Stimulated activated CD4-positive, alpha-beta T cell treated with anti-CD3 and anti-CD28 coated beads, Interleukin-15, amount 100 ng/mL, for 1 hour (primary cell): Measurements from ENCODE around the gene STOML2.
"Not testable (repeated sequence)": the region's sequence is repeated elsewhere in the genome, so short reads cannot be mapped to it uniquely, and the experiment has no call there.

Experiments used
- DNase-seq, 2 donors: peaks; one replicate each; pipeline ENCODE4 v3.0.0-alpha.2; 2020; ENCODE audit warnings: low read depth in 1 of 2, low spot score in 1 of 2

Gene STOML2

DNA sequence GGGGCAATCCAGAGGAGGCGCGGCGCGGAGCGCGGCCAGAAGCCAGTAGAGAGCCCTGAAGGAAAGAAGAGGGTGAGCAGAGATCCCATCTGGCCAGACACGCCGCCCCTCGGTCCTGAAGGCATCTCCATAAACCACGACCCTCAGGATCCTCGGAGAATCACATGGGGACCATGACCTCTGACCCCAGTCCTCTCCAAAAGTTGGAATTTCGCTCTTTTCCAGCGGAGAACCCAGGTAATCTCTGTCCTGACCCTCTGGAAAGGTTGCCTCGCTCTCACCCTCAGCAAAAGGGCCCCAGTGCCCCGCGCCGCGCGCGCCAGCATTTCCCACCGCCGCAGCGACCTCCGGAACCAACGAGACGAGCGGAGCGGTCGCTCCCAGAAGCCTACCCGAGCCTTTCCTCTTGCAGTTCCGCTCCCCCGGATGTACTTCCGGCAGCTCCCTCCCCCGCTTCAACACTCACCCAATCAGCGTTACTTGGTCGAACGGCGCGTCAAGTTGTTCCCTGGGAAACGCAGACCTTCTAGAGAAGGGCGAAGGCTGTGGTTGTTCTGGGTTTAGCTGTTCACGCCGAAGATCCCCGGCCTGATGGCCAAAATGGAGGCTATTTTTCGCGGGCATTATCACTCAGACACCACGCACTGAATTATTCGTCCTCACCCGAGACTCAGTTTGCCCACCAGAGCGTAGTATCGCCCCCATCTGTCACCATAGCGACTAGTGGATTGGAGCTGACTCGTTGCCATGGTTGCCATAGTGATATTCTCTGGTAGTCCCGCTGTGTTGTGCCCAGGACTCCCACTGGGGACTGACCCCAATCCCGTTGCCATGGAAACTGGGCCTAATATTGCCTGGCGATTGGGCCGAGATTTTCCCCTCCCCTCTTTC lies at the start of gene STOML2:
Gene STOML2 (minus strand): TSS at position 363 of the 891 bp plus-strand sequence. CDS start 37 bp downstream, at position 326.
- DNase-seq = peak; percentile 79 to 80

- not testable (repeated sequence) for DNase-seq
Measured at GRCh38 chr9:35147941-35148563, 45.1 kb upstream of the STOML2 start.

GRCh38 chr9:35142037-35142436 lies 39.1 kb upstream of the STOML2 start:
- DNase-seq = no peak

- no peak for DNase-seq
Measured at GRCh38 chr9:35140093-35140492, 37.2 kb upstream of the STOML2 start.

- no peak for DNase-seq
Measured at GRCh38 chr9:35136866-35137265, 33.9 kb upstream of the STOML2 start.

DNA sequence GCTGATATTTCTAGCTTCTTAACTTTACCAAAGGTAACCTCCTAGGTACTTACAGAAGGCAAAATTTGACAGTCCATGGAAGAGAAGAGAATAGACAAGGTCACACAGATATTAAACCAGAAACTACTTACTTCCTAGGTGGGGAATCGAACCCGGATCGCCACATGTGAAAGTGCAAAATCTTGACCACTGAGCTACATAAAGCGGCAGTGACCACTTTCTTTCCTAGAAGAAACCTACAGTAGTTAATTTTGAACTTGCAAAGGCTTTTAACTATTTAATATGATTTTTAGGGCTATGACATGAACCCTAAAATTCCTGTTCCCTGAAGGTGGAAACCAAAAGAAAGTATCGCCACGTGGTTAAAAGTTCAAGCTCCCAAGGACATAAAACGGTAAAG lies 33.1 kb upstream of the STOML2 start:
- no peak for DNase-seq

GRCh38 chr9:35134920-35135319 lies 32.0 kb upstream of the STOML2 start:
- DNase-seq = no peak

GRCh38 chr9:35116898-35117551 lies 14.1 kb upstream of the STOML2 start:
- DNase-seq = peak; percentile 54 to 68

DNA sequence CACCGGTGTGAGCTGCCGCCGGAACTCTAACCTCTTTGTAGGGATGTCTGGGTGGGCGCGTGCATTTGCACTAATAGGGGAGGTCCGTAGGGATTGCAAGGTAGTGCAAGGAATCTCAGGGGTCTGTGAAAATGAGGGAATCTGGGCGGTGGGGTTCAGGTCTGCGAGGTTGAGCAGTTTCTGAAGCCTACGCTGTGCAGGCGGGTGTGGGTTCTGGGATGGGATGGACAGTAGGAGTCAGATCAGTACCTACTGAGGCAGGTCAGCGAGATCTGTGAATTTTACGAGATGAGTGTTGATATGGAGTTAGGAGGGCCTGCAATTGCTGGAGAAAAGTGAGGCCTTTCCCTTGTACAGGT lies 13.6 kb upstream of the STOML2 start:
- DNase-seq = no peak

DNA sequence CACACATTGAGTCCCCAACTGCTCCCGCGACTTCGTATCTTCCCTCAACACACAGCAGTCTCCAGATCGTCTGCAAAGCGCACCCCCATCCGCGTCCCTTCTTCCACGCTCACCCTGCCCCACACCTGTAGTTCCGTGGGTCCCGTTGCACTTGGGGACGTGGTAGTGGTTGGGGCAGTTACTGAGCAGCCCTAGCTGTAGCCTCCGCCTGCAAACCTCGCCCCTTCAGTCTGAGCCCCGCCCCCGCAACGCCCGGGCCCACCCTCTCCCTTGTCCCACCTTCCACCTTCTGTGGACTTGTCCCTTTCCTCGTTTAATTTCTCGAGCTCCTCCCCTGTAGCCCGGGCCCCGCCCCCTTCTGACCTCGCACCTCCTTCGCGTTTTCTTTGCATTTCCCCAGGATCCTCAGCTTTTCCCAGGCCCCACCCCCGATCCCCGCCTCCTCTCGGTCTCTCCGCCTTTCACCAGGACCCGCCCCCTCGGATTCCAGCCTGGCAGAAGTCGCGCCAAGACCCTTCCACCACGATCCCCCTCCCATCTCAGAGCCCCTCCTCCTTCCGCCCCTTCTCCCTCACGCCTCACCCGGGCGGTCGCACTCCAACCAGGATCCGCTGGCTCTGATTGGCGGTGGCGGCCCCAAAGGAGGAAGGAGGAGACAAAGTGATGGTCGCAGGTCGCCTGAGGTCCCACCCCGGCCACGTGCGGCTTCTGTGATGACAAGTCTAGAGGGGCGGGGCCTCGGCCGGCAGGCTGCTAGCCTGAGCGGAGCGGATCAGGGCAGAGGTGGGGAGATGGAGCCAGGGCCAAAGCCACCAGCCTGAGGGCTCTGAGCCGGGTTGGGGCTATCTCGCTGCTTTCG lies 13.0 kb upstream of the STOML2 start, which contains the start of gene ATOSB:
Gene ATOSB (minus strand): TSS at position 183 of the 859 bp plus-strand sequence. CDS start 7,588 bp downstream, outside the sequence.
- peak; percentile 73 to 86 for DNase-seq

DNA sequence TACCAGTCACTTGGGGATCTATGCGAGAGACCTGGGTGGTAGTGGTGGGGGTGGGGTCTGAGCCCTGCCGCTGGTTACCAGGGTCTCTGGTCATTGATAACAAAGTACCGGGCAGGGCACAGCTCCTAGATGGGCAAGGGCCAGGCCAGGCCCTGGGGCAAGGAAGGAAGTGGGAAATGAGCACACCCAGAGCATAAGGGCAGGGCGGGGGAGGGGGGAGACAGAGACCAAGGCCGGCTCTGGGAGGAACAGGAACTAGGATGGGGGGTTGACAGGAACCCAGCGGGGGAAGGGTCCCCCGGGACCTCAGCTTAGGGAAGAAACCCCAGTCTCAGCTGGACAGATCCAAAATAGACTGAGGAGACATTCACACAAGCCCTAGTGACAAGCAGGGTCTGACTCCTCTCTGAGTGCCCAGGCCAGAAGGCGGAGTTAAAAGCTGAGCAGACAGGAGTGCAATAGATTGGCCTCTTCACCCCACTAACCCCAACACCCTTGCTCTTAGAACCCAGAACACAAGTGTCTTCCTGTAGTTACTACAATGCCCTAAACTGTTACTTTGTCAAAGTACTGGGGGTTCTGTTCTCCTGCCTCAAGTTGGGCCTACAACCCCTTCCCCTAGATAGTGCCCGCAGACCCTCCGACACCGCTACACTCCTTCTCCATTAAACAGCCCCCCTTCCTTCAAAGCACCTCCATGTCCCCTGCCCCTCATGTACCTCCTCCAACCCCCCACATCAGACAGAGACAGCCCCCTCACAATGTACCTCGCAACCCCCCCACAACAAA lies 12.1 kb upstream of the STOML2 start:
- no peak for DNase-seq

DNA sequence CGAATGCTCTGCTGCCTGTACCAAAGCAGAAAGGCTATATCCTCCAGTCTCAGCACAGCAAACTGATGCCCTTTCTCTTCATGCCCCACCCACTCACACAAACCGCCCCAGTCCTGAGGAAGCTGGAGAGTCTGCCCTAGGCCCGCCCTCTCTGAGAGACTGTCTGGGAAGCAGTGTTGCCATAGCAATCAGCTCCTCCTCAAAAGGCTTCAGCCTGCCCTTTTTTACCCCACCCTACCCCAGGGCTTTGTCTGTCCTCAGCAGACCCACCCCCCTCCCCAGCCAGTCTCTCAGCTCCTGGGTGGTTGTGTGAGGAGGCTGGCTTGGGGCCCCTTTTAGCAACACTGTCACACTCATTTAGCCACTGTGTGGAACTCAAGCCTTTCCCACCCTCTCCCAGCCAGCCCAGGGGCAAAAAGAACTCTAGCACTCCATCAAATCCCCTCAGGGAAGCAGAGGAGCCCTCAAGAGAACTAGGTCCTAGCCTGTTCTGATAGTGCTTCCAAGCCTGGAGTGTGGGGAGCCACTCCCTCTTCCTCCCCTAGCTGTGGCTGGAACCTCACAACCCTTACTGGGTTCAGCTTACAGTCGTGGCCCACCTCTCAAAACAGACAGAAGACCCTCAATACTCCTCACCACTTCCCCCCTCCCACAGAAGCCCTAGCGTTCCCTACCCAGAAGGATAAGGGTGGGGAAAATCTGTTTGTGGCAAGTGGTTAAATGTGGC lies 11.3 kb upstream of the STOML2 start:
- DNase-seq = peak in 1 of 2 donors; percentile 36

GRCh38 chr9:35112257-35113020 lies 9.5 kb upstream of the STOML2 start:
- no peak for DNase-seq

DNA sequence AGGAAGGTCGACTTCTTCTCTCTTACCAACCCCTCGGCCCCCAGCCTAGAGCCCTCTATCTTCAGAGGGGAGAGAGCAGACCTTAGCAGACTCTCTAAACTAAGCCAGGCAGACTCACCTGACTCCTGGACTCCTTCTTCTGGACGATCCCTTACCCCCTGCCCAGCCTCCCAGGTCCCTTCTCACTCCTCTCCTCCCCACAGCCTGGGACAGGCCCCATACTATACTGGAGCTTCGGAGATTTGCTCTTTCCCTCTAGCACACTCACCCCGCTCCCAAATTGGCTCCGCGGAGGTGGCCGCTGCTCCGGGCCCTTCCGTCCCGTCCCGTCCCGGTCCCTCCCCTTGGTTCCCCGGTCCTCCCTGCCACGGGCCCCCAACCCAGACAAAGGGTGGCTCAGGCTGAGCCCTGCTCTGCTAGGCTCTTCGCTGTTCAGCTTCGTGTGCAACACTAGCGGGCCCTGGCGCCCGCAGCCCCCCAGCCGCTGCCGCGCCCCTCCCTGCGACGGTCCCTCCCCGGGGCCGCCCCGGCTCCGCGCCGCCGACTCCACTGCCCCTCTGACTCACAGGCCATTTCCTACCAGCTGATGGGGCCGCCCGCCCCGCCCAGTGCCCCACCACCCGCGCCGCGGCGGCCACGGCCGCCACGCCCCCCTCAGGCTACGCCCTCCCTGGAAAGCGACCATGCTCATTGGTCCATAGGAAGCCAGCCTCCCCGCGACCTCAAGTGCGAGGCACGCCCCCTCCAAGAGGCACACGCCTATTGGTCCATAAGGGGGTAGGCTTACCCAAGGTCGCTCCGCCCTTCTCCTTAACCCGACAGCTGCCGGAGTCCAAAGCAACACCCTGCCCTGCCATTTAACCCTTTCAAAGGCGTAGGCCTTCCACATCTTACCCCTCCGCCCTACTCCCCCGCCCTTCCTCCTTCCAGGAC lies 8.3 kb upstream of the STOML2 start:
- peak; percentile 92 to 93 for DNase-seq

DNA sequence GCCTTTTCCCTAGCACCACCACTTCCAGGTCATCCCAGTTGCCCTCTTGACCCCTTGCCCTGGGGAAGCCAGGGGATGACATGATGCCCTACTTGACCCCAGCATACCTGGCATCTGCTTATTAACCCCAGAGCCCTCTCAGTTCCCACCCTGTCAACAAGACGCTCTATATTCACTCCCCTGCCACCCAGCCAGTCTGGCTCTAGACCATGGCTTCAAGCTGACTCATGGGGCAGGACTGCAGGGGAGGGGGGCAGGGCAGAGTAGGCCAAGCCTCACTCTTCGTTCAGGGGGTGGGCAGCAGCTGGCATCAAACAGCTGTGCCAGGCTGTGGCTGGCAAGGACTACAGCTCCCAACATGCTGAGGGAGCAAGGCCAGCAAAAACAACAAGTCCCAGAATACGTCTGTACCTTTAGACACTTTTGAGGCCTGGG lies 7.4 kb upstream of the STOML2 start:
- no peak for DNase-seq

GRCh38 chr9:35108946-35109575 lies 6.1 kb upstream of the STOML2 start:
- no peak for DNase-seq

GRCh38 chr9:35108461-35108860 lies 5.5 kb upstream of the STOML2 start:
- DNase-seq = no peak
